Esophagus squamous epithelium (tissue), 4 donors: ENCODE measurements around the gene GPC6.

Source experiments
- POLR2A ChIP-seq, 4 donors: fragments of 450-650 bp; IDR thresholded peaks; one replicate each; pipeline ENCODE4 v1.6.1; 2017; ENCODE audit warnings: antibody characterized with exemption in 4 of 4, mild to moderate bottlenecking in 4 of 4, moderate library complexity in 3 of 4
- TF ChIP-seq, protein P1 (sequence below), 6 experiments: fragments of 450-650 bp in 4 of 6; fragments of 200-600 bp in 2 of 6; sonication (generic) in 2 of 6; IDR thresholded peaks; one replicate each; pipeline ENCODE4 v1.5.1; 2016 to 2019; ENCODE audit warnings: antibody characterized with exemption in 6 of 6, mild to moderate bottlenecking in 4 of 6, moderate library complexity in 4 of 6

- TF ChIP-seq POLR2A (IDR thresholded peaks at IDR 0.05) = no peak
- TF ChIP-seq, protein P1, sequence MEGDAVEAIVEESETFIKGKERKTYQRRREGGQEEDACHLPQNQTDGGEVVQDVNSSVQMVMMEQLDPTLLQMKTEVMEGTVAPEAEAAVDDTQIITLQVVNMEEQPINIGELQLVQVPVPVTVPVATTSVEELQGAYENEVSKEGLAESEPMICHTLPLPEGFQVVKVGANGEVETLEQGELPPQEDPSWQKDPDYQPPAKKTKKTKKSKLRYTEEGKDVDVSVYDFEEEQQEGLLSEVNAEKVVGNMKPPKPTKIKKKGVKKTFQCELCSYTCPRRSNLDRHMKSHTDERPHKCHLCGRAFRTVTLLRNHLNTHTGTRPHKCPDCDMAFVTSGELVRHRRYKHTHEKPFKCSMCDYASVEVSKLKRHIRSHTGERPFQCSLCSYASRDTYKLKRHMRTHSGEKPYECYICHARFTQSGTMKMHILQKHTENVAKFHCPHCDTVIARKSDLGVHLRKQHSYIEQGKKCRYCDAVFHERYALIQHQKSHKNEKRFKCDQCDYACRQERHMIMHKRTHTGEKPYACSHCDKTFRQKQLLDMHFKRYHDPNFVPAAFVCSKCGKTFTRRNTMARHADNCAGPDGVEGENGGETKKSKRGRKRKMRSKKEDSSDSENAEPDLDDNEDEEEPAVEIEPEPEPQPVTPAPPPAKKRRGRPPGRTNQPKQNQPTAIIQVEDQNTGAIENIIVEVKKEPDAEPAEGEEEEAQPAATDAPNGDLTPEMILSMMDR (IDR thresholded peaks at IDR 0.05) = no peak
Measured at GRCh38 chr13:94412870-94413597, 1186.4 kb downstream of the GPC6 start.
